ENCODE results near the gene OR6C70.
"Not testable (repeated sequence)": the region's sequence is repeated elsewhere in the genome, so short reads cannot be mapped to it uniquely, and the experiment has no call there.

The OR6C70 gene

DNA sequence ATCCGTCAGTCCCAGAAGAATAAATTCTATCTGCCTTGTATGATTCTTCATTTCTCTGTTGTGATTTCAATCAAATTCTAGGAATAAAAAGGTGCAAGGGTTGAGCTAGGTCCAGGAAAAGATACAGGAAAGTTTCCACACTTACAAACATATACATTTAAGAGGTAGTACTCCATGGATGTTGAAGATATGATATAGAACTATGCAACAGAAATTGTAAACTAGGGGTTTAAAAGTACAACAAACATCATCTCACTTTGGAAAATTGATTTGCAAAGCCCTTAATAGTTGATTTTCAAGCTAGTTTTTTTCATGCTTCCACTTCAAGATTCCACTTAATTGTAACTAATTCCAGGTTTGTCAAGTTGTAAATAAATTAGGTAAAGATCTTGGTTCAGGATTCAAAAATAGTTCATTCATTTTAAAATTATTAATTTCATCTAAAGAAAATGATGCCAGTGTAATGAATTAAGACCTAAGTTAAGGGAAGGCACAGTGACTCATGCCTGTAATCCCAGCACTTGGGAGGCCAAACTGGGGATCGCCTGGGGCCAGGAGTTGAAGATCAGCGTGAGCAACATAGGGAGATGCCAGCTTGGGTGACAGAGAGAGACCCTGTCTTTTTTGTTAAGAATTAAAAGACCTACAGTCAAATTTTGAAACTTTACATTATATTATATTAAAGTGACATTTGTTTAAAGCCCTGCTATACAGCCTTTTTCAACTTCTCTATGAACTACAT, at the start of gene OR6C70:
Gene OR6C70, minus strand, starts transcription at position 51 of the 742 bp plus-strand sequence. Its CDS starts 0 bp downstream, at position 51.
- Mint-ChIP-seq H3K9me3 (no peaks in the 10 kb centered on the region), H3K4me3 (no peak within 1 kb of the TSS), H3K27ac (no peak within 1 kb of the TSS), H3K36me3 (ENCODE audit: low read depth) (no peaks in the 10 kb centered on the region), H3K4me1 (ENCODE audit: low read depth) (no peaks in the 10 kb centered on the region), H3K27me3 (ENCODE audit: low read depth) (peaks cover 7% of the 10 kb centered on the region)
- no peak for DNase-seq (ENCODE audit: low spot score)

- Mint-ChIP-seq H3K27ac (no peak overlapping the region), H3K36me3 (ENCODE audit: low read depth) (no peaks in the 10 kb centered on the region), H3K27me3 (ENCODE audit: low read depth) (no peaks in the 10 kb centered on the region), H3K4me1 (ENCODE audit: low read depth) (no peaks in the 10 kb centered on the region), H3K4me3 (no peak overlapping the region), H3K9me3 (no peaks in the 10 kb centered on the region)
- DNase-seq (ENCODE audit: low spot score), result no peak
Observed at GRCh38 chr12:55516391-55516790, 46.5 kb upstream of the OR6C70 start.

- Mint-ChIP-seq H3K27me3 (ENCODE audit: low read depth) (no peaks in the 10 kb centered on the region), H3K4me1 (ENCODE audit: low read depth) (no peaks in the 10 kb centered on the region), H3K4me3 (no peak overlapping the region), H3K9me3 (no peaks in the 10 kb centered on the region), H3K36me3 (ENCODE audit: low read depth) (no peaks in the 10 kb centered on the region), H3K27ac (no peak overlapping the region)
- DNase-seq (ENCODE audit: low spot score), result no peak
Observed at GRCh38 chr12:55515696-55516095, 45.8 kb upstream of the OR6C70 start.

- Mint-ChIP-seq H3K27me3 (ENCODE audit: low read depth) (peaks cover 5% of the 10 kb centered on the region), H3K4me3 (no peak overlapping the region), H3K9me3 (no peaks in the 10 kb centered on the region), H3K36me3 (ENCODE audit: low read depth) (no peaks in the 10 kb centered on the region), H3K4me1 (ENCODE audit: low read depth) (no peaks in the 10 kb centered on the region), H3K27ac (no peak overlapping the region)
- DNase-seq (ENCODE audit: low spot score), result no peak
Observed at GRCh38 chr12:55501601-55502000, 31.7 kb upstream of the OR6C70 start.

- H3K4me1 Mint-ChIP-seq (ENCODE audit: low read depth), result no peaks in the 10 kb centered on the region
- peaks cover 5% of the 10 kb centered on the region for H3K27me3 Mint-ChIP-seq (ENCODE audit: low read depth)
- no peak overlapping the region for H3K27ac Mint-ChIP-seq
- no peaks in the 10 kb centered on the region for H3K9me3 Mint-ChIP-seq
- no peak for DNase-seq (ENCODE audit: low spot score)
- no peak overlapping the region for H3K4me3 Mint-ChIP-seq
- no peaks in the 10 kb centered on the region for H3K36me3 Mint-ChIP-seq (ENCODE audit: low read depth)
Observed at GRCh38 chr12:55499810-55500252, 29.9 kb upstream of the OR6C70 start.

GRCh38 chr12:55499231-55499630, 29.3 kb upstream of the OR6C70 start:
- no peaks in the 10 kb centered on the region for H3K9me3 Mint-ChIP-seq
- H3K4me3 Mint-ChIP-seq, result no peak overlapping the region
- H3K36me3 Mint-ChIP-seq (ENCODE audit: low read depth), result no peaks in the 10 kb centered on the region
- H3K4me1 Mint-ChIP-seq (ENCODE audit: low read depth), result no peaks in the 10 kb centered on the region
- H3K27me3 Mint-ChIP-seq (ENCODE audit: low read depth), result peaks cover 5% of the 10 kb centered on the region
- no peak overlapping the region for H3K27ac Mint-ChIP-seq
- DNase-seq (ENCODE audit: low spot score), result no peak

GRCh38 chr12:55495490-55495889, 25.6 kb upstream of the OR6C70 start:
- Mint-ChIP-seq H3K27ac (no peak overlapping the region), H3K4me1 (ENCODE audit: low read depth) (no peaks in the 10 kb centered on the region), H3K27me3 (ENCODE audit: low read depth) (peaks cover 5% of the 10 kb centered on the region), H3K4me3 (no peak overlapping the region), H3K36me3 (ENCODE audit: low read depth) (no peaks in the 10 kb centered on the region), H3K9me3 (no peaks in the 10 kb centered on the region)
- DNase-seq (ENCODE audit: low spot score), result no peak

DNA sequence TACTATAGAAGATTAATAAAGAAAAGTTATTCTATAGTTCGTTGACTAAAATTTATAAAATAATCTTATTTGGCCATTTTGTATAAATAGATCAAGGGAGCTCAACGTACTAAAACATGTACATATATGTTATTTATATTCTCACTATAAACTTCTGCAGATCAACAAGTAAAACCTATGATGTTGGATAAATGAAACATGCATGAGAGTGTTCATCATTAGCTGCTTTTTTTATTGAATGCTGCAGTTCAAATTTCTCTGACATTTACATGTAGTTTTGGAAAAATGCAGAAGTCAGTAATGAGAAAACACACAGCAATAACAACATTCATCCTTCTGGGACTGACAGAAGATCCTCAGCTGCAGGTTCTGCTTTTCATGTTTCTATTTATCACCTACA, 22.1 kb upstream of the OR6C70 start, which contains the start of gene OR6C68:
Gene OR6C68, plus strand, starts transcription at position 301 of the 400 bp plus-strand sequence. Its CDS starts 0 bp downstream, at position 301.
- DNase-seq (ENCODE audit: low spot score), result no peak
- no peaks in the 10 kb centered on the region for H3K9me3 Mint-ChIP-seq
- no peak within 1 kb of the TSS for H3K27ac Mint-ChIP-seq
- no peaks in the 10 kb centered on the region for H3K27me3 Mint-ChIP-seq (ENCODE audit: low read depth)
- no peak within 1 kb of the TSS for H3K4me3 Mint-ChIP-seq
- no peaks in the 10 kb centered on the region for H3K36me3 Mint-ChIP-seq (ENCODE audit: low read depth)
- H3K4me1 Mint-ChIP-seq (ENCODE audit: low read depth), result no peaks in the 10 kb centered on the region

GRCh38 chr12:55484284-55484683, 14.3 kb upstream of the OR6C70 start:
- H3K9me3 Mint-ChIP-seq; H3K4me1 Mint-ChIP-seq (ENCODE audit: low read depth); H3K27ac Mint-ChIP-seq; H3K4me3 Mint-ChIP-seq; DNase-seq (ENCODE audit: low spot score); H3K27me3 Mint-ChIP-seq (ENCODE audit: low read depth); H3K36me3 Mint-ChIP-seq (ENCODE audit: low read depth): not testable (repeated sequence)

GRCh38 chr12:55479136-55479535, 9.2 kb upstream of the OR6C70 start:
- H3K36me3 Mint-ChIP-seq (ENCODE audit: low read depth); H3K4me1 Mint-ChIP-seq (ENCODE audit: low read depth); H3K27ac Mint-ChIP-seq; H3K4me3 Mint-ChIP-seq; DNase-seq (ENCODE audit: low spot score); H3K9me3 Mint-ChIP-seq; H3K27me3 Mint-ChIP-seq (ENCODE audit: low read depth): not testable (repeated sequence)

- peaks cover 7% of the 10 kb centered on the region for H3K27me3 Mint-ChIP-seq (ENCODE audit: low read depth)
- no peaks in the 10 kb centered on the region for H3K36me3 Mint-ChIP-seq (ENCODE audit: low read depth)
- H3K4me3 Mint-ChIP-seq, result no peak overlapping the region
- no peaks in the 10 kb centered on the region for H3K4me1 Mint-ChIP-seq (ENCODE audit: low read depth)
- no peak overlapping the region for H3K27ac Mint-ChIP-seq
- no peak for DNase-seq (ENCODE audit: low spot score)
- no peaks in the 10 kb centered on the region for H3K9me3 Mint-ChIP-seq
Observed at GRCh38 chr12:55472264-55472663, 2.3 kb upstream of the OR6C70 start.

- no peak for DNase-seq (ENCODE audit: low spot score)
- Mint-ChIP-seq H3K4me1 (ENCODE audit: low read depth) (no peaks in the 10 kb centered on the region), H3K27me3 (ENCODE audit: low read depth) (peaks cover 7% of the 10 kb centered on the region), H3K36me3 (ENCODE audit: low read depth) (no peaks in the 10 kb centered on the region), H3K4me3 (no peak overlapping the region), H3K9me3 (no peaks in the 10 kb centered on the region), H3K27ac (no peak overlapping the region)
Observed at GRCh38 chr12:55469291-55469690, 647 bp downstream of the OR6C70 start.

- Mint-ChIP-seq H3K4me1 (ENCODE audit: low read depth) (no peaks in the 10 kb centered on the region), H3K27me3 (ENCODE audit: low read depth) (peaks cover 7% of the 10 kb centered on the region), H3K4me3 (no peak overlapping the region), H3K9me3 (no peaks in the 10 kb centered on the region), H3K36me3 (ENCODE audit: low read depth) (no peaks in the 10 kb centered on the region), H3K27ac (no peak overlapping the region)
- no peak for DNase-seq (ENCODE audit: low spot score)
Observed at GRCh38 chr12:55467836-55468235, 2.1 kb downstream of the OR6C70 start.

DNA sequence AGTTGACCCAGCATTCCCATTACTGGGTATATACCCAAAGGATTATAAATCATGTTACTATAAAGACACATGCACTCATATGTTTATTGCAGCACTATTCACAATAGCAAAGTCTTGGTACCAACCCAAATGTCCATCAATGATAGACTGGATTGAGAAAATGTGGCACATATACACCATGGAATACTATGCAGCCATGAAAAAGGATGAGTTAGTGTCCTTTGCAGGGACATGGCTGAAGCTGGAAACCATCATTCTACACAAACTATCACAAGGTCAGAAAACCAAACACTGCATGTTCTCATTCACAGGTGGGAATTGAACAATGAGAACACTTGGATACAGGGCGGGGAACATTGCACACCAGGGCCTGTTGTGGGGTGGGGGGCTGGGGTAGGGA, 5.0 kb downstream of the OR6C70 start:
- not testable (repeated sequence) for DNase-seq (ENCODE audit: low spot score); H3K27ac Mint-ChIP-seq; H3K4me3 Mint-ChIP-seq; H3K27me3 Mint-ChIP-seq (ENCODE audit: low read depth); H3K9me3 Mint-ChIP-seq; H3K36me3 Mint-ChIP-seq (ENCODE audit: low read depth); H3K4me1 Mint-ChIP-seq (ENCODE audit: low read depth)

- DNase-seq (ENCODE audit: low spot score), result no peak
- no peaks in the 10 kb centered on the region for H3K4me1 Mint-ChIP-seq (ENCODE audit: low read depth)
- no peaks in the 10 kb centered on the region for H3K36me3 Mint-ChIP-seq (ENCODE audit: low read depth)
- no peaks in the 10 kb centered on the region for H3K27me3 Mint-ChIP-seq (ENCODE audit: low read depth)
- H3K9me3 Mint-ChIP-seq, result no peaks in the 10 kb centered on the region
- no peak overlapping the region for H3K27ac Mint-ChIP-seq
- H3K4me3 Mint-ChIP-seq, result no peak overlapping the region
Observed at GRCh38 chr12:55448825-55449224, 21.1 kb downstream of the OR6C70 start.
